ENCODE measurements around the gene NT5C2.

DNA sequence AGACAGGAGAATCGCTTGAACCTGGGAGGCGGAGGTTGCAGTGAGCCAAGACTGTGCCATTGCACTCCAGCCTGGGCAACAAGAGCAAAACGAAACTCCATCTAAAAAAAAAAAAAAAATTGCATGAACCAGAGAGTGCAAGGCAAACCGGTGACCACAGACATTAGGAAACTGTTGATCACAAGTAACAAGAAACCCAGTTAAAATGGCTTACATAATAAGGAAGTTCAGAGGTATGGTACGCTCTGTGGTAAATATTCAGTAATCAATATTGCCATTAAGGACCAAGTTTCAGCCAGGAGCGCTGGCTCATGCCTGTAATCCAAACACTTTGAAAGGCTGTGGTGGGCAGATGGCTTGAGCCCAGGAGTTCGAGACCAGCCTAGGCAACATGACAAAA lies 9.2 kb upstream of the NT5C2 start:
- TF ChIP-seq POLR2AphosphoS5 (IDR thresholded peaks at IDR 0.05; ENCODE audit: low read depth, low read length) (no peak), TAF1 (IDR thresholded peaks at IDR 0.05; ENCODE audit: low read depth, low read length) (no peak), POLR2A (IDR thresholded peaks at IDR 0.05; ENCODE audit: low read depth, low read length) (no peak), PAX5 (IDR thresholded peaks at IDR 0.05; ENCODE audit: insufficient read depth, low read length, severe bottlenecking) (no peak), SPI1 (IDR thresholded peaks at IDR 0.05; ENCODE audit: low read depth, low read length) (no peak), POU2F2 (IDR thresholded peaks at IDR 0.05; ENCODE audit: low read depth, low read length) (no peak)
